Trophoblast cell (in vitro differentiated cells and primary cell): ENCODE results near the gene NCOA3.
"Not testable (repeated sequence)": the region's sequence is repeated elsewhere in the genome, so short reads cannot be mapped to it uniquely, and the experiment has no call there.

Source experiments
- DNase-seq, 2 donors: peaks; one replicate each; pipeline ENCODE4 v3.0.0-alpha.2; 2016
- H2AFZ ChIP-seq: 2 replicates; pipeline ENCODE4 v1.6.1; 2013; ENCODE audit warnings: low read length, moderate library complexity, mild to moderate bottlenecking; ENCODE audit not compliant: insufficient read depth, poor library complexity
- H2AK5ac ChIP-seq: 2 replicates; pipeline ENCODE4 v1.6.1; 2013; ENCODE audit warnings: mild to moderate bottlenecking, low read length
- H2BK120ac ChIP-seq: 2 replicates; pipeline ENCODE4 v1.6.1; 2013; ENCODE audit warnings: low read length, mild to moderate bottlenecking, moderate library complexity; ENCODE audit not compliant: insufficient read depth, poor library complexity
- H2BK12ac ChIP-seq: 2 replicates; pipeline ENCODE4 v1.6.1; 2013; ENCODE audit warnings: mild to moderate bottlenecking, low read length, moderate library complexity
- H2BK5ac ChIP-seq: 2 replicates; pipeline ENCODE4 v1.6.1; 2013; ENCODE audit warnings: low read length, low read depth, moderate library complexity, mild to moderate bottlenecking; ENCODE audit not compliant: poor library complexity
- H3K14ac ChIP-seq: 2 replicates; pipeline ENCODE4 v1.6.1; 2013; ENCODE audit warnings: mild to moderate bottlenecking, low read length
- H3K18ac ChIP-seq: 2 replicates; pipeline ENCODE4 v1.6.1; 2013; ENCODE audit warnings: mild to moderate bottlenecking, low read length
- H3K23ac ChIP-seq: 2 replicates; pipeline ENCODE4 v1.6.1; 2013; ENCODE audit warnings: low read length
- H3K27ac ChIP-seq: 2 replicates; pipeline ENCODE4 v1.5.1; 2013; ENCODE audit warnings: low read depth, mild to moderate bottlenecking, inconsistent platforms, low read length, moderate library complexity
- H3K27me3 ChIP-seq: 2 replicates; pipeline ENCODE4 v1.6.1; 2013; ENCODE audit warnings: inconsistent platforms, mild to moderate bottlenecking, low read length, moderate library complexity; ENCODE audit not compliant: insufficient read depth
- H3K36me3 ChIP-seq, 2 experiments: 1 replicate in 1 of 2; 2 replicates in 1 of 2; pipeline ENCODE4 v1.6.1; 2013; ENCODE audit warnings: low read length in 2 of 2, mild to moderate bottlenecking in 2 of 2, moderate library complexity in 1 of 2; ENCODE audit not compliant: insufficient read depth in 2 of 2, control insufficient read depth in 1 of 2
- H3K4ac ChIP-seq: 2 replicates; pipeline ENCODE4 v1.6.1; 2013; ENCODE audit warnings: low read depth, mild to moderate bottlenecking, low read length, moderate library complexity
- H3K4me1 ChIP-seq, 2 experiments: 1 replicate in 1 of 2; 2 replicates in 1 of 2; pipeline ENCODE4 v1.6.1; 2013; ENCODE audit warnings: low read length in 2 of 2, mild to moderate bottlenecking in 2 of 2, moderate library complexity in 1 of 2; ENCODE audit not compliant: insufficient read depth in 2 of 2, control insufficient read depth in 1 of 2
- H3K4me2 ChIP-seq: 2 replicates; pipeline ENCODE4 v1.6.1; 2013; ENCODE audit warnings: inconsistent platforms, mild to moderate bottlenecking, low read length, moderate library complexity
- H3K4me3 ChIP-seq: 2 replicates; pipeline ENCODE4 v1.5.1; 2013; ENCODE audit warnings: mild to moderate bottlenecking, low read depth, low read length, inconsistent platforms
- H3K79me1 ChIP-seq: one replicate; pipeline ENCODE4 v1.6.1; 2013; ENCODE audit warnings: low read length
- H3K79me2 ChIP-seq: 2 replicates; pipeline ENCODE4 v1.6.1; 2013; ENCODE audit warnings: low read length, mild to moderate bottlenecking; ENCODE audit not compliant: control insufficient read depth, insufficient read depth, poor library complexity
- H3K9ac ChIP-seq: 2 replicates; pipeline ENCODE4 v1.6.1; 2013; ENCODE audit warnings: mild to moderate bottlenecking, low read length
- H3K9me3 ChIP-seq: 2 replicates; pipeline ENCODE4 v1.6.1; 2013; ENCODE audit warnings: low read depth, mild to moderate bottlenecking, control low read depth, inconsistent platforms, low read length; ENCODE audit not compliant: insufficient read depth
- H4K12ac ChIP-seq: 2 replicates; pipeline ENCODE4 v1.6.1; 2013; ENCODE audit warnings: low read depth, mild to moderate bottlenecking, low read length, moderate library complexity
- H4K8ac ChIP-seq: 2 replicates; pipeline ENCODE4 v1.6.1; 2013; ENCODE audit warnings: low read depth, mild to moderate bottlenecking, low read length, moderate library complexity
- H4K91ac ChIP-seq: one replicate; pipeline ENCODE4 v1.6.1; 2013; ENCODE audit warnings: low read depth, mild to moderate bottlenecking, low read length, moderate library complexity
- WGBS: extraction: QIAGEN DNeasy Blood & Tissue Kit; methylation state at CpG from one replicate; pipeline ENCODE4 v1.1.7; 2013; ENCODE audit warnings: missing lambda C conversion rate; ENCODE audit not compliant: insufficient read length, insufficient coverage; ENCODE audit errors: extremely low coverage; 5-methylcytosine and 5-hydroxymethylcytosine counted together

The NCOA3 gene

DNA sequence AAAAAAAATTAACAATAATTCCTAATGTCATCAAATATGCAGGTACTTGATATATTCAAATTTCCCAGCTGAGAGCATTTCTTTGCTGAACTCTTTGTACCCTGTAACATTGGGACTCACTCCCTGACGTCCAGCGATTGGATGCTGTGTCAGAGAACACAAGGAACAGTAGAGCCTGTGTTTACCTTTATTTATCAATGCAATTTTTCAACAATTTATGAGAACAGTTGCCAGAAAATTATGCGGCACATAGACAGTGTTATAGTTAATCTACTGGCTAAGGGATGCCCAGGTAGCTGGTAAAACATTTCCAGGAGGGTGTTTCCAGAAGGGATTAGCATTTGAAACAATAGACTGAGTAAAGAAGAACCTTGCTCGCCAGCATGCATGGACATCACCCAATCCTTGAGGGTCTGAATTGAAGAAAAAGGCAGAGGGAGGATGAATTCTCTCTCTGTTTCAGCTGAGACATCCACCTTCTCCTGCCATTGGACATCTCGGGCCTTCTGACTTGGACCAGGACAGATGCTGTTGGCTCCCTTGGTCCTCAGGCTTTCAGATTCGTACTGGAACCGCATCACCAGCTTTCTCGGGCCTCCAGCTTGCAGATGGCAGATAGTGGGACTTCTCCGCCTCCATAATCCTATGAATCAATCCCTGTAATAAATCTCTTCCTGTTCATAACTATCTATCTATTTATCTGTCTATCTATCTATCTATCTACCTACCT, 42.2 kb upstream of the NCOA3 start:
- peaks cover 8% of the 10 kb centered on the region for H3K79me1 ChIP-seq

DNA sequence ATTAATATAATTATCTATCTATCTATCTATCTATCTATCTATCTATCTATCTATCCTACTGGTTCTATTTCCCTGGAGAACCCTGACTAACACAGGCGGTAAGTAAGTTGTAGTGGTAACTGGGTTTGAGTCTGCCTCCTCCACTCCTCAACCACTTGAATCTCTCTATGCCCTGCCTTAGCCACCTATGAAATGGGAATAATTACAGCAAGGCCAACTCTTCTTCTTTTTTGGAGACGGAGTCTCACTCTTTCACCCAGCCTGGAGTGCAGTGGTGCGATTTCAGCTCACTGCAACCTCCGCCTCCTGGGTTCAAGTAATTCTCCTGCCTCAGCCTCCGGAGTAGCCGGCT, 41.0 kb upstream of the NCOA3 start:
- H3K4me3 ChIP-seq, H4K12ac ChIP-seq, H3K4me2 ChIP-seq, H4K91ac ChIP-seq, H3K4me1 ChIP-seq, H3K27me3 ChIP-seq, H3K9me3 ChIP-seq, H3K79me2 ChIP-seq, H3K4ac ChIP-seq, H2BK5ac ChIP-seq, H3K14ac ChIP-seq, H3K23ac ChIP-seq, H2BK12ac ChIP-seq, DNase-seq, H3K36me3 ChIP-seq, H2AK5ac ChIP-seq, H2AFZ ChIP-seq, H3K18ac ChIP-seq, H3K9ac ChIP-seq, H4K8ac ChIP-seq, H2BK120ac ChIP-seq, H3K27ac ChIP-seq: not testable (repeated sequence)
- WGBS, result no CpG with 5 or more reads among the region's 6 CpGs
- peaks cover 11% of the 10 kb centered on the region for H3K79me1 ChIP-seq

More for the DNA sequence above, 42.2 kb upstream of the NCOA3 start:
- no peak overlapping the region for H3K4me2 ChIP-seq
- WGBS, result no CpG with 5 or more reads among the region's 9 CpGs
- no peak overlapping the region for H2AK5ac ChIP-seq
- H4K12ac ChIP-seq, result no peak overlapping the region
- H3K9ac ChIP-seq, result no peak overlapping the region
- H2BK12ac ChIP-seq, result peak overlapping the region; percentile 4
- H3K9me3 ChIP-seq, result peaks cover 1% of the 10 kb centered on the region
- no peak overlapping the region for H3K27ac ChIP-seq
- H3K14ac ChIP-seq, result no peak overlapping the region
- no peak for DNase-seq
- peaks cover 10% of the 10 kb centered on the region in 2 experiments for H3K4me1 ChIP-seq
- no peak overlapping the region for H3K4ac ChIP-seq
- H3K36me3 ChIP-seq, result no peaks in the 10 kb centered on the region
- H3K18ac ChIP-seq, result no peak overlapping the region
- H3K4me3 ChIP-seq, result no peak overlapping the region
- no peaks in the 10 kb centered on the region for H3K79me2 ChIP-seq
- no peak overlapping the region for H3K23ac ChIP-seq
- no peak overlapping the region for H2AFZ ChIP-seq
- no peaks in the 10 kb centered on the region for H3K27me3 ChIP-seq
- no peak overlapping the region for H4K8ac ChIP-seq
- H4K91ac ChIP-seq, result peak overlapping the region; percentile 43
- H2BK120ac ChIP-seq, result no peak overlapping the region
- H2BK5ac ChIP-seq, result no peak overlapping the region

DNA sequence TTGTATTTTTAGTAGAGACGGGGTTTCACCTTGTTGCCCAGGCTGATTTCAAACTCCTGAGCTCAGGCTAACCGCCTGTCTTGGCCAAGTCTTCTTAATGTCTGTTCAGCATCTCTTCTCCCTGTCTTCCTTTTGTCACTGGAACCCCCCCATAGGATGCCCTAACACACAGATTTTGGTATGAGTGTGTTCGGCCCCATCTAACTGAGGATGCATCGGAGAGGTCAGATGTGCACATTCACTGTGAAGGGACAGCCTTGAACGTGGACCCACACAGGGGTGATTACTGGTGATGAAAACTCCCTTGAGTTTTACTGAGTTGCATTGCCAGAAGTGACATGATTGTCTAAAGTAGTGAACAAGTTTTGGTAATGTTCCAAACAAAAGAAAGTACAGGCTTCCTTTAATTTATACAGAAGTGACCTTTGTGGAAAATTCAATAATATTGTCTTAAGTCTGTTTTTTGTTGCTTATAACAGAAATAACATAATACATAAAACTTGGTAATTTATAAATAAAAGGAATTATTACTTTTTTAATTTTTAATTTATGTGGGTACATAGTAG, 40.5 kb upstream of the NCOA3 start:
- Histone ChIP-seq H3K9me3 (peaks cover 1% of the 10 kb centered on the region), H3K4me3 (no peak overlapping the region), H3K14ac (no peak overlapping the region), H3K27me3 (no peaks in the 10 kb centered on the region), H3K4ac (no peak overlapping the region), H2BK12ac (no peak overlapping the region), H3K79me1 (peaks cover 9% of the 10 kb centered on the region), H3K27ac (no peak overlapping the region), H3K23ac (no peak overlapping the region), H3K79me2 (no peaks in the 10 kb centered on the region), H2BK5ac (no peak overlapping the region), H3K4me2 (no peak overlapping the region), H2AFZ (no peak overlapping the region), H4K91ac (no peak overlapping the region), H3K4me1 (no peaks in the 10 kb centered on the region), H4K12ac (no peak overlapping the region), H3K36me3 (no peaks in the 10 kb centered on the region), H2AK5ac (no peak overlapping the region), H3K9ac (no peak overlapping the region), H3K18ac (no peak overlapping the region), H2BK120ac (no peak overlapping the region), H4K8ac (no peak overlapping the region)
- DNase-seq, result no peak
- WGBS, result no CpG with 5 or more reads among the region's 5 CpGs

DNA sequence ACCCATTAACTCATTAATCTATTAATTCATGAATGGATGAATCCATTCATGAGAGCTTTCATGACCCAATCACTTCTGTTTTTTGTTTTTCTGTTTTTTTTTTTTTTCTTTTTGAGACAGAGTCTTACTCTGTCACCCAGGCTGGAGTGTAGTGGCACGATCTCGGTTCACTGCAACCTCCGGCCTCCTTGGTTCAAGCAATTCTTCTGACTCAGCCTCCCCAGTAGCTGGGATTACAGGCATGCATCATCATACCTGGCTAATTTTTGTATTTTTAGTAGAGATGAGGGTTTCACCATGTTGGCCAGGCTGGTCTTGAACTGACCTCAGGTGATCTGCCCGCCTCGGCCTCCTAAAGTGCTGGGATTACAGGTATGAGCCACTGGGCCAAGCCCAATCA, 39.8 kb upstream of the NCOA3 start:
- not testable (repeated sequence) for H3K14ac ChIP-seq, H2AFZ ChIP-seq, H4K8ac ChIP-seq, H4K91ac ChIP-seq, H3K4ac ChIP-seq, H2AK5ac ChIP-seq, H3K79me2 ChIP-seq, H3K23ac ChIP-seq, H3K36me3 ChIP-seq, H3K9ac ChIP-seq, H2BK5ac ChIP-seq, H3K18ac ChIP-seq, H3K9me3 ChIP-seq, H3K4me3 ChIP-seq, H3K4me2 ChIP-seq, H4K12ac ChIP-seq, H3K27me3 ChIP-seq, H3K27ac ChIP-seq, H2BK12ac ChIP-seq, H2BK120ac ChIP-seq, H3K4me1 ChIP-seq
- peak; percentile 51 to 62 for DNase-seq
- H3K79me1 ChIP-seq, result peaks cover 12% of the 10 kb centered on the region
- WGBS, result no CpG with 5 or more reads among the region's 5 CpGs
